SK-N-MC (cell line): Measurements from ENCODE around the gene PPP1CC.
"Not testable (repeated sequence)": the region's sequence is repeated elsewhere in the genome, so short reads cannot be mapped to it uniquely, and the experiment has no call there.

Source experiments
- DNase-seq: peaks from one replicate; pipeline ENCODE4 v3.0.0-alpha.2; 2011; ENCODE audit warnings: low read depth, low spot score
- H3K27ac ChIP-seq: fragments of 200-600 bp; sonication (generic); 2 replicates; pipeline ENCODE4 v1.5.1; 2016; ENCODE audit warnings: mixed run types
- H3K36me3 ChIP-seq: fragments of 200-600 bp; sonication (generic); 2 replicates; pipeline ENCODE4 v1.6.1; 2017; ENCODE audit warnings: antibody characterized with exemption, low read length, mixed read lengths; ENCODE audit not compliant: insufficient read depth
- H3K4me3 ChIP-seq: fragments of 200-600 bp; sonication (generic); 2 replicates; pipeline ENCODE4 v1.5.1; 2016
- H3K9ac ChIP-seq: fragments of 200-600 bp; sonication (generic); 2 replicates; pipeline ENCODE4 v1.8.0; 2017; ENCODE audit warnings: mixed run types, mixed read lengths; ENCODE audit not compliant: insufficient read length
- H3K9me3 ChIP-seq: fragments of 200-600 bp; sonication (generic); 2 replicates; pipeline ENCODE4 v1.6.1; 2017; ENCODE audit warnings: low read depth, mild to moderate bottlenecking, antibody characterized with exemption, low read length, moderate library complexity, mixed read lengths
- EZH2 ChIP-seq: fragments of 200-600 bp; sonication (generic); IDR thresholded peaks from one replicate; pipeline ENCODE4 v1.6.1; 2017; ENCODE audit warnings: antibody characterized with exemption
- FOXP2 ChIP-seq: optimal IDR thresholded peaks from 2 replicates; pipeline ENCODE3; 2011; ENCODE audit warnings: mild to moderate bottlenecking, moderate library complexity; ENCODE audit not compliant: insufficient read depth; ENCODE audit errors: extremely low read length, control extremely low read depth
- POLR2AphosphoS5 ChIP-seq: IDR thresholded peaks from 2 replicates; pipeline ENCODE4 v1.6.1; 2012; ENCODE audit warnings: mild to moderate bottlenecking, low read depth, low read length, borderline replicate concordance

The PPP1CC gene

GRCh38 chr12:110726028-110726427 is 16.7 kb downstream of the PPP1CC start:
- DNase-seq, result no peak
- Histone ChIP-seq H3K9ac (no peak overlapping the region), H3K4me3 (no peak overlapping the region), H3K27ac (no peak overlapping the region), H3K9me3 (no peaks in the 10 kb centered on the region), H3K36me3 (peaks cover 98% of the 10 kb centered on the region)
- TF ChIP-seq EZH2 (no peak), FOXP2 (no peak), POLR2AphosphoS5 (no peak)

- no peak for DNase-seq
- Histone ChIP-seq H3K4me3 (no peak overlapping the region), H3K9ac (no peak overlapping the region), H3K27ac (no peak overlapping the region), H3K36me3 (peaks cover 98% of the 10 kb centered on the region), H3K9me3 (no peaks in the 10 kb centered on the region)
- no peak for TF ChIP-seq POLR2AphosphoS5
- TF ChIP-seq EZH2, result no peak
- no peak for TF ChIP-seq FOXP2
Measured at GRCh38 chr12:110725267-110725666, 17.4 kb downstream of the PPP1CC start.

- not testable (repeated sequence) for H3K9me3 ChIP-seq, H3K9ac ChIP-seq, H3K4me3 ChIP-seq, H3K27ac ChIP-seq, DNase-seq
- H3K36me3 ChIP-seq, result peaks cover 99% of the 10 kb centered on the region
Measured at GRCh38 chr12:110722892-110723291, 19.8 kb downstream of the PPP1CC start.

- Histone ChIP-seq H3K4me3 (no peak overlapping the region), H3K9ac (no peak overlapping the region), H3K9me3 (no peaks in the 10 kb centered on the region), H3K27ac (no peak overlapping the region), H3K36me3 (peaks cover 93% of the 10 kb centered on the region)
- no peak for DNase-seq
- TF ChIP-seq FOXP2, result no peak
- TF ChIP-seq POLR2AphosphoS5, result no peak
- TF ChIP-seq EZH2, result no peak
Measured at GRCh38 chr12:110721570-110721969, 21.1 kb downstream of the PPP1CC start.

GRCh38 chr12:110720516-110720915 is 22.2 kb downstream of the PPP1CC start:
- H3K9ac ChIP-seq, result no peak overlapping the region
- H3K36me3 ChIP-seq, result peaks cover 82% of the 10 kb centered on the region
- no peaks in the 10 kb centered on the region for H3K9me3 ChIP-seq
- no peak overlapping the region for H3K4me3 ChIP-seq
- no peak for DNase-seq
- H3K27ac ChIP-seq, result no peak overlapping the region
- TF ChIP-seq FOXP2 (no peak), POLR2AphosphoS5 (no peak), EZH2 (no peak)

- Histone ChIP-seq H3K9ac (no peak overlapping the region), H3K4me3 (no peak overlapping the region), H3K27ac (no peak overlapping the region), H3K9me3 (no peaks in the 10 kb centered on the region), H3K36me3 (peaks cover 61% of the 10 kb centered on the region)
- DNase-seq, result no peak
- TF ChIP-seq POLR2AphosphoS5, result no peak
- TF ChIP-seq EZH2, result no peak
- no peak for TF ChIP-seq FOXP2
Measured at GRCh38 chr12:110718222-110718908, 24.3 kb downstream of the PPP1CC start.

- no peaks in the 10 kb centered on the region for H3K9me3 ChIP-seq
- DNase-seq, result no peak
- H3K27ac ChIP-seq, result no peak overlapping the region
- no peak overlapping the region for H3K4me3 ChIP-seq
- H3K9ac ChIP-seq, result no peak overlapping the region
- peaks cover 47% of the 10 kb centered on the region for H3K36me3 ChIP-seq
- no peak for TF ChIP-seq POLR2AphosphoS5
- TF ChIP-seq FOXP2, result no peak
- no peak for TF ChIP-seq EZH2
Measured at GRCh38 chr12:110717037-110717436, 25.7 kb downstream of the PPP1CC start.

- DNase-seq, result no peak
- Histone ChIP-seq H3K9ac (no peak overlapping the region), H3K4me3 (no peak overlapping the region), H3K36me3 (peaks cover 6% of the 10 kb centered on the region; the same call in 1 of the 2 replicates), H3K27ac (no peak overlapping the region), H3K9me3 (no peaks in the 10 kb centered on the region)
- no peak for TF ChIP-seq EZH2
Measured at GRCh38 chr12:110708917-110709316, 33.8 kb downstream of the PPP1CC start.

GRCh38 chr12:110705309-110705708 is 37.4 kb downstream of the PPP1CC start:
- DNase-seq, result no peak
- no peak overlapping the region for H3K27ac ChIP-seq
- H3K9me3 ChIP-seq, result no peaks in the 10 kb centered on the region
- H3K36me3 ChIP-seq, result no peaks in the 10 kb centered on the region
- no peak overlapping the region for H3K4me3 ChIP-seq
- no peak overlapping the region for H3K9ac ChIP-seq
- TF ChIP-seq FOXP2 (no peak), POLR2AphosphoS5 (no peak), EZH2 (no peak)
